Lower leg skin (tissue), 3 donors: Measurements from ENCODE around the gene GPC1.

Source experiments
- CTCF ChIP-seq, 3 donors: fragments of 450-650 bp; IDR thresholded peaks; one replicate each; pipeline ENCODE4 v1.5.1; 2016; ENCODE audit warnings: antibody characterized with exemption in 3 of 3, mild to moderate bottlenecking in 3 of 3, moderate library complexity in 2 of 3
- POLR2A ChIP-seq, 2 donors: fragments of 450-650 bp; IDR thresholded peaks; one replicate each; pipeline ENCODE4 v1.6.1; 2016 to 2017; ENCODE audit warnings: antibody characterized with exemption in 2 of 2, mild to moderate bottlenecking in 1 of 2, moderate library complexity in 1 of 2

- TF ChIP-seq POLR2A (IDR thresholded peaks at IDR 0.05): no peak
- no peak for TF ChIP-seq CTCF (IDR thresholded peaks at IDR 0.05)
Observed at GRCh38 chr2:240502059-240502429, 66.6 kb downstream of the GPC1 start.
